ENCODE results near the gene SCRN3. TPM values are rescaled to one million over a fixed set of nuclear protein-coding genes. Genes with fewer than 3 reads are reported as not detected.
A peak's percentile ranks its signal among the peaks of the same experiment; 100 is the strongest.
"Not testable (repeated sequence)": the region's sequence is repeated elsewhere in the genome, so short reads cannot be mapped to it uniquely, and the experiment has no call there.

SCRN3 gene
- total RNA-seq, 1 donor from 2014 or later: 26.7 TPM

GRCh38 chr2:174362949-174363348 is 32.6 kb upstream of the SCRN3 start:
- DNase-seq (ENCODE audit: low spot score): no peak
- no peaks in the 10 kb centered on the region for H3K27me3 Mint-ChIP-seq (ENCODE audit: low read depth)
- H3K9me3 Mint-ChIP-seq (ENCODE audit: low read depth): peaks cover 5% of the 10 kb centered on the region
- H3K27ac Mint-ChIP-seq (ENCODE audit: unreplicated experiment): no peak overlapping the region
- H3K4me1 Mint-ChIP-seq (ENCODE audit: low read depth): peaks cover 15% of the 10 kb centered on the region
- TF ChIP-seq CTCF (IDR thresholded peaks at IDR 0.05): no peak
- no peak overlapping the region for H3K4me3 Mint-ChIP-seq (ENCODE audit: unreplicated experiment)
- H3K36me3 Mint-ChIP-seq (ENCODE audit: low read depth): peaks cover 25% of the 10 kb centered on the region

DNA sequence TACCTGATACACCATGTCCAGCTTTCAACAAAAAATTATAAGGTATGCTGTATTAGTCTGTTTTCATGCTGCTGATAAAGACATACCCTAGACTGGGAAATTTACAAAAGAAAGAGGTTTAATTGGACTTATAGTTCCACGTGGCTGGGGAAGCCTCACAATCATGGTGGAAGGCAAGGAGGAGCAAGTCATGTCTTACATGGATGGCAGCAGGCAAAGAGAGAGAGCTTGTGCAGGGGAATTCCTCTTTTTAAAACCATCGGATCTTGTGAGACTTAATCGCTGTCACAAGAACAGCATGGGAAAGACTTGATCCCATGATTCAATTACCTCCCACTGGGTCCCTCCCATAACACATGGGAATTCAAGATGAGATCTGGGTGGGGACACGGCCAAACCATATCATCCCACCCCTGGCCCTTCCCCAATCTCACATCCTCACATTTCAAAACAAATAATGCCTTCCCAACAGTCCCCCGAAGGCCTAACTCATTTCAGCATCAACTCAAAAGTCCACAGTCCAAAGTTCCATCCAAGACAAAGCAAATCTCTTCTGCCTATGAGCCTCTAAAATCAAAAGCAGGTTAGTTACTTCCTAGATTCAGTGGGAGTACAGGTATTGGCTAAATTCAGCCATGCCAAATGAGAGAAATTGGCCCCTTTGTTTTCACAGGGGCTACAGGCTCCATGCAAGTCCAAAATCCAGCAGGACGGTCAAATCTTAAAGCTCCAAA is 31.9 kb upstream of the SCRN3 start:
- Mint-ChIP-seq H3K36me3 (ENCODE audit: low read depth) (peaks cover 27% of the 10 kb centered on the region), H3K4me1 (ENCODE audit: low read depth) (peaks cover 15% of the 10 kb centered on the region)
- H3K27me3 Mint-ChIP-seq (ENCODE audit: low read depth); H3K4me3 Mint-ChIP-seq (ENCODE audit: unreplicated experiment); DNase-seq (ENCODE audit: low spot score); H3K9me3 Mint-ChIP-seq (ENCODE audit: low read depth); H3K27ac Mint-ChIP-seq (ENCODE audit: unreplicated experiment): not testable (repeated sequence)

GRCh38 chr2:174364628-174365027 is 30.9 kb upstream of the SCRN3 start:
- Mint-ChIP-seq H3K36me3 (ENCODE audit: low read depth) (peaks cover 29% of the 10 kb centered on the region), H3K9me3 (ENCODE audit: low read depth) (peaks cover 5% of the 10 kb centered on the region), H3K27me3 (ENCODE audit: low read depth) (no peaks in the 10 kb centered on the region), H3K4me3 (ENCODE audit: unreplicated experiment) (no peak overlapping the region), H3K4me1 (ENCODE audit: low read depth) (peaks cover 15% of the 10 kb centered on the region), H3K27ac (ENCODE audit: unreplicated experiment) (no peak overlapping the region)
- no peak for DNase-seq (ENCODE audit: low spot score)
- no peak for TF ChIP-seq CTCF (IDR thresholded peaks at IDR 0.05)

DNA sequence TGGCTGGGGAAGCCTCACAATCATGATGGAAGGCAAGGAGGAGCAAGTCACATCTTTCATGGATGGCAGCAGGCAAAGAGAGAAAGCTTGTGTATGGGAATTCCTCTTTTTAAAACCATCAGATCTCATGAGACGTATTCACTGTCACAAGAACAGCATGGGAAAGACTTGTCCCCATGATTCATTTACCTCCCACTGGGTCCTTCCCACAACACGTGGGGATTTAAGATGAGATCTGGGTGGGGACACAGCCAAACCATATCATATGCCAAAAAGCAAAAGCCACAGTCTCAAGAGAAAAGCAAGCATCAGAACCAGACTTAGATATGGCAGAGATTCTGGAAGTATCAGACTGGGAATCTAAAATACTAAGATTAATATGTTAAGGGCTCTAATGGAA is 30.0 kb upstream of the SCRN3 start:
- H3K4me3 Mint-ChIP-seq (ENCODE audit: unreplicated experiment): no peak overlapping the region

GRCh38 chr2:174368691-174369090 is 26.8 kb upstream of the SCRN3 start:
- Mint-ChIP-seq H3K4me3 (ENCODE audit: unreplicated experiment) (no peak overlapping the region), H3K27ac (ENCODE audit: unreplicated experiment) (no peak overlapping the region), H3K9me3 (ENCODE audit: low read depth) (peaks cover 5% of the 10 kb centered on the region), H3K4me1 (ENCODE audit: low read depth) (peaks cover 15% of the 10 kb centered on the region), H3K36me3 (ENCODE audit: low read depth) (peaks cover 25% of the 10 kb centered on the region), H3K27me3 (ENCODE audit: low read depth) (no peaks in the 10 kb centered on the region)
- no peak for TF ChIP-seq CTCF (IDR thresholded peaks at IDR 0.05)
- DNase-seq (ENCODE audit: low spot score): no peak

More for the DNA sequence above, 30.0 kb upstream of the SCRN3 start:
- Mint-ChIP-seq H3K9me3 (ENCODE audit: low read depth) (peaks cover 5% of the 10 kb centered on the region), H3K27ac (ENCODE audit: unreplicated experiment) (peak overlapping the region; percentile 58), H3K36me3 (ENCODE audit: low read depth) (peaks cover 27% of the 10 kb centered on the region), H3K4me1 (ENCODE audit: low read depth) (peaks cover 15% of the 10 kb centered on the region), H3K27me3 (ENCODE audit: low read depth) (no peaks in the 10 kb centered on the region)
- TF ChIP-seq CTCF (IDR thresholded peaks at IDR 0.05): no peak
- no peak for DNase-seq (ENCODE audit: low spot score)

- Mint-ChIP-seq H3K27me3 (ENCODE audit: low read depth) (no peaks in the 10 kb centered on the region), H3K9me3 (ENCODE audit: low read depth) (no peaks in the 10 kb centered on the region), H3K4me3 (ENCODE audit: unreplicated experiment) (no peak overlapping the region), H3K36me3 (ENCODE audit: low read depth) (peaks cover 25% of the 10 kb centered on the region), H3K27ac (ENCODE audit: unreplicated experiment) (no peak overlapping the region), H3K4me1 (ENCODE audit: low read depth) (peaks cover 13% of the 10 kb centered on the region)
- TF ChIP-seq CTCF (IDR thresholded peaks at IDR 0.05): no peak
- no peak for DNase-seq (ENCODE audit: low spot score)
Observed at GRCh38 chr2:174376967-174377366, 18.6 kb upstream of the SCRN3 start.
